HEK293 (cell line): Measurements from ENCODE around the gene D2HGDH.

ENCODE experiments used
- ATF2 ChIP-seq: fragments of 450-650 bp; formaldehyde crosslinking; IDR thresholded peaks from 2 replicates; pipeline ENCODE4 v1.5.1; 2016; ENCODE audit warnings: missing biosample characterization, missing genetic modification characterization, low read depth
- CTCF ChIP-seq: fragments of 450-650 bp; formaldehyde crosslinking; IDR thresholded peaks from 2 replicates; pipeline ENCODE4 v1.5.1; 2016; ENCODE audit warnings: missing biosample characterization, missing genetic modification characterization
- GLI4 ChIP-seq: fragments of 450-650 bp; formaldehyde crosslinking; IDR thresholded peaks from 2 replicates; pipeline ENCODE4 v1.5.1; 2016; ENCODE audit warnings: missing biosample characterization, missing genetic modification characterization
- MZF1 ChIP-seq: fragments of 450-650 bp; formaldehyde crosslinking; IDR thresholded peaks from 2 replicates; pipeline ENCODE4 v1.5.1; 2017; ENCODE audit warnings: missing biosample characterization, missing genetic modification characterization, borderline replicate concordance
- RBAK ChIP-seq: fragments of 450-650 bp; formaldehyde crosslinking; IDR thresholded peaks from 2 replicates; pipeline ENCODE4 v1.5.1; 2016; ENCODE audit warnings: missing biosample characterization, missing genetic modification characterization
- TCF7L2 ChIP-seq: IDR thresholded peaks from 2 replicates; pipeline ENCODE4 v1.6.1; 2011; ENCODE audit warnings: low read depth, mild to moderate bottlenecking, inconsistent platforms, low read length, moderate library complexity, borderline replicate concordance
- ZBTB6 ChIP-seq: fragments of 450-650 bp; formaldehyde crosslinking; IDR thresholded peaks from 2 replicates; pipeline ENCODE4 v1.5.1; 2017; ENCODE audit warnings: missing biosample characterization, missing genetic modification characterization
- ZBTB8A ChIP-seq: fragments of 450-650 bp; formaldehyde crosslinking; IDR thresholded peaks from 2 replicates; pipeline ENCODE4 v1.5.1; 2016; ENCODE audit warnings: missing biosample characterization, missing genetic modification characterization
- ZFP3 ChIP-seq: fragments of 450-650 bp; formaldehyde crosslinking; IDR thresholded peaks from 2 replicates; pipeline ENCODE4 v1.5.1; 2016; ENCODE audit warnings: low read depth, missing biosample characterization, missing genetic modification characterization
- ZNF600 ChIP-seq: fragments of 450-650 bp; formaldehyde crosslinking; IDR thresholded peaks from 2 replicates; pipeline ENCODE4 v1.5.1; 2016; ENCODE audit warnings: missing biosample characterization, missing genetic modification characterization
- ZNF747 ChIP-seq: fragments of 450-650 bp; formaldehyde crosslinking; IDR thresholded peaks from 2 replicates; pipeline ENCODE4 v1.5.1; 2016; ENCODE audit warnings: missing biosample characterization, missing genetic modification characterization
- ZSCAN23 ChIP-seq: fragments of 450-650 bp; formaldehyde crosslinking; IDR thresholded peaks from 2 replicates; pipeline ENCODE4 v1.5.1; 2016; ENCODE audit warnings: missing biosample characterization, missing genetic modification characterization

DNA sequence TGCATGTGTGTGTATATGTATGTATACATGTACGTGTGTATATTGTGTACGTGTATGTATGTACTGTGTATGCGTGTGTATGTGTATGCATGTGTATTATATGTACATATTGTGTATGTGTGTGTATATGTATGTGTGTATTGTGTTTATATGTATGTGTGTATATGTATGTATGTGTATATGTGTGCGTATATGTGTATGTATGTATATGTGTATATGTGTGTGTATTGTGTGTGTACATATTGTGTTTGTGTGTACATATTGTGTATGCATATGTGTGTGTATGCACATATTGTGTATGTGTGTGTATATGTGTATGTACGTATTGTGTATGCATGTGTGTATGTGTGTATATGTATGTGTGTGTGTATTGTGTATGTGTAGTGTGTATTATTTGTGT, 59.0 kb downstream of the D2HGDH start:
- no peak for TF ChIP-seq ATF2 (tag by site-specific recombination)
- no peak for TF ChIP-seq CTCF (tag by site-specific recombination)
- no peak for TF ChIP-seq ZNF600 (tag by site-specific recombination)
- no peak for TF ChIP-seq ZBTB8A
- TF ChIP-seq TCF7L2: no peak
- TF ChIP-seq GLI4 (tag by site-specific recombination): no peak
- TF ChIP-seq ZBTB6 (tag by site-specific recombination): no peak
- no peak for TF ChIP-seq ZFP3 (tag by site-specific recombination)
- TF ChIP-seq RBAK (tag by site-specific recombination): no peak
- no peak for TF ChIP-seq MZF1 (tag by site-specific recombination)
- no peak for TF ChIP-seq ZNF747 (tag by site-specific recombination)
- TF ChIP-seq ZSCAN23 (tag by site-specific recombination): no peak
